Activated CD8-positive, alpha-beta memory T cell treated with anti-CD3 and anti-CD28 coated beads for 48 hours (primary cell): ENCODE results near the gene LONRF2.

Experiments
- DNase-seq, 3 experiments: peaks; one replicate each; pipeline ENCODE4 v3.0.0-alpha.2; 2020; ENCODE audit warnings: low read depth in 2 of 3, low spot score in 2 of 3

Gene LONRF2

GRCh38 chr2:100276716-100277115 is 45.6 kb downstream of the LONRF2 start:
- no peak for DNase-seq

GRCh38 chr2:100275200-100275589 is 47.1 kb downstream of the LONRF2 start:
- DNase-seq, result no peak

- no peak for DNase-seq
Measured at GRCh38 chr2:100274566-100275199, 47.6 kb downstream of the LONRF2 start.

GRCh38 chr2:100274076-100274475 is 48.2 kb downstream of the LONRF2 start:
- DNase-seq, result no peak

GRCh38 chr2:100273387-100273786 is 48.9 kb downstream of the LONRF2 start:
- no peak for DNase-seq

GRCh38 chr2:100272841-100273329 is 49.4 kb downstream of the LONRF2 start:
- no peak for DNase-seq

GRCh38 chr2:100271210-100271609 is 51.1 kb downstream of the LONRF2 start:
- DNase-seq, result no peak

- DNase-seq, result no peak
Measured at GRCh38 chr2:100270381-100271146, 51.7 kb downstream of the LONRF2 start.

- DNase-seq, result no peak
Measured at GRCh38 chr2:100269889-100270288, 52.4 kb downstream of the LONRF2 start.

GRCh38 chr2:100268986-100269385 is 53.3 kb downstream of the LONRF2 start:
- DNase-seq, result no peak

- no peak for DNase-seq
Measured at GRCh38 chr2:100267751-100268150, 54.5 kb downstream of the LONRF2 start.

GRCh38 chr2:100266126-100266525 is 56.2 kb downstream of the LONRF2 start:
- DNase-seq, result no peak

GRCh38 chr2:100265226-100265625 is 57.1 kb downstream of the LONRF2 start:
- DNase-seq, result no peak

- no peak for DNase-seq
Measured at GRCh38 chr2:100264651-100265050, 57.6 kb downstream of the LONRF2 start.

- no peak for DNase-seq
Measured at GRCh38 chr2:100264121-100264520, 58.2 kb downstream of the LONRF2 start.

- peak in 2 of 3 experiments; percentile 36 to 37 for DNase-seq
Measured at GRCh38 chr2:100262555-100263320, 59.6 kb downstream of the LONRF2 start.

GRCh38 chr2:100262046-100262445 is 60.3 kb downstream of the LONRF2 start:
- DNase-seq, result no peak

- DNase-seq, result no peak
Measured at GRCh38 chr2:100260712-100261620, 61.3 kb downstream of the LONRF2 start.

- no peak for DNase-seq
Measured at GRCh38 chr2:100259106-100259505, 63.2 kb downstream of the LONRF2 start.

GRCh38 chr2:100257939-100258338 is 64.4 kb downstream of the LONRF2 start:
- DNase-seq, result no peak

- DNase-seq, result no peak
Measured at GRCh38 chr2:100256849-100257248, 65.5 kb downstream of the LONRF2 start.
